Thyroid gland (tissue), 4 donors: Measurements from ENCODE around the gene ZNF516. TPM values are rescaled to one million over a fixed set of nuclear protein-coding genes. Genes with fewer than 3 reads are reported as not detected.

Experiments used
- DNase-seq, 2 donors: peaks; one replicate each; pipeline ENCODE4 v3.0.0-alpha.2; 2019
- H3K27ac ChIP-seq, 3 donors: fragments of 200-600 bp; sonication (generic); 1 replicate in 2 of 3; 2 replicates in 1 of 3; pipeline ENCODE4 v1.5.1; 2016 to 2019; ENCODE audit warnings: mild to moderate bottlenecking in 1 of 3, moderate library complexity in 1 of 3
- H3K27me3 ChIP-seq: fragments of 200-600 bp; sonication (generic); one replicate; pipeline ENCODE4 v1.5.1; 2019
- H3K36me3 ChIP-seq, 2 donors: fragments of 200-600 bp; sonication (generic); one replicate each; pipeline ENCODE4 v1.5.1; 2016 to 2019
- H3K4me1 ChIP-seq, 2 donors: fragments of 200-600 bp; sonication (generic); one replicate each; pipeline ENCODE4 v1.5.1; 2017 to 2019
- H3K4me3 ChIP-seq, 3 donors: fragments of 200-600 bp; sonication (generic); replicated peaks in 1 of 3; 1 replicate in 2 of 3; 2 replicates in 1 of 3; pipeline ENCODE4 v1.5.1; 2016; ENCODE audit warnings: mild to moderate bottlenecking in 1 of 3
- H3K9me3 ChIP-seq: fragments of 200-600 bp; sonication (generic); one replicate; pipeline ENCODE4 v1.5.1; 2017
- POLR2A ChIP-seq, 2 donors: fragments of 450-650 bp; IDR thresholded peaks; one replicate each; pipeline ENCODE4 v1.6.1; 2017; ENCODE audit warnings: antibody characterized with exemption in 2 of 2, mild to moderate bottlenecking in 2 of 2, moderate library complexity in 1 of 2
- WGBS, 2 donors: methylation state at CpG; one replicate each; pipeline ENCODE4 v1.1.5; 2017; 5-methylcytosine and 5-hydroxymethylcytosine counted together
- intact Hi-C: fragments of 100-400 bp; cut with DNase I; formaldehyde crosslinking; loops from one replicate; pipeline ENCODE4 v1.15.1; 2023
- total RNA-seq, 4 donors: library from RNA; depleted of rRNA; stranded (reverse); fragments of >200 nt; gene quantifications; one replicate each; pipeline ENCODE4 v1.2.3, GENCODE V29; 2016
- TF ChIP-seq, protein P1 (sequence below), 6 experiments: fragments of 200-600 bp in 3 of 6; fragments of 450-650 bp in 3 of 6; sonication (generic) in 3 of 6; IDR thresholded peaks; one replicate each; pipeline ENCODE4 v1.5.1; 2016 to 2019; ENCODE audit warnings: antibody characterized with exemption in 6 of 6, mild to moderate bottlenecking in 2 of 6, inconsistent platforms in 1 of 6, moderate library complexity in 1 of 6

The ZNF516 gene
- total RNA-seq, 4 donors from 2014 or later, result 25.4 to 44.8 (median 28.6) TPM

- Histone ChIP-seq H3K4me1 (peaks cover 14 to 15% of the 10 kb centered on the region in 2 donors), H3K27ac (no peak overlapping the region)
- WGBS, 2 donors, result 96 to 98% methylated on average over 8 of the region's 8 CpGs
These were observed 33.9 kb downstream of the ZNF516 start for GRCh38 chr18:76461148-76461547.

GRCh38 chr18:76460482-76460881 lies 34.6 kb downstream of the ZNF516 start:
- peaks cover 14 to 15% of the 10 kb centered on the region in 2 donors for H3K4me1 ChIP-seq
- H3K27me3 ChIP-seq, result no peaks in the 10 kb centered on the region
- peak overlapping the region; percentile 11 to 61 (median 37) for H3K27ac ChIP-seq
- H3K9me3 ChIP-seq, result no peaks in the 10 kb centered on the region
- WGBS, 2 donors, result 69 to 75% methylated on average over 9 of the region's 9 CpGs
- no peak for DNase-seq
- intact Hi-C loops, result no loop called here
- no peak for TF ChIP-seq POLR2A (IDR thresholded peaks at IDR 0.05)
- TF ChIP-seq, protein P1, sequence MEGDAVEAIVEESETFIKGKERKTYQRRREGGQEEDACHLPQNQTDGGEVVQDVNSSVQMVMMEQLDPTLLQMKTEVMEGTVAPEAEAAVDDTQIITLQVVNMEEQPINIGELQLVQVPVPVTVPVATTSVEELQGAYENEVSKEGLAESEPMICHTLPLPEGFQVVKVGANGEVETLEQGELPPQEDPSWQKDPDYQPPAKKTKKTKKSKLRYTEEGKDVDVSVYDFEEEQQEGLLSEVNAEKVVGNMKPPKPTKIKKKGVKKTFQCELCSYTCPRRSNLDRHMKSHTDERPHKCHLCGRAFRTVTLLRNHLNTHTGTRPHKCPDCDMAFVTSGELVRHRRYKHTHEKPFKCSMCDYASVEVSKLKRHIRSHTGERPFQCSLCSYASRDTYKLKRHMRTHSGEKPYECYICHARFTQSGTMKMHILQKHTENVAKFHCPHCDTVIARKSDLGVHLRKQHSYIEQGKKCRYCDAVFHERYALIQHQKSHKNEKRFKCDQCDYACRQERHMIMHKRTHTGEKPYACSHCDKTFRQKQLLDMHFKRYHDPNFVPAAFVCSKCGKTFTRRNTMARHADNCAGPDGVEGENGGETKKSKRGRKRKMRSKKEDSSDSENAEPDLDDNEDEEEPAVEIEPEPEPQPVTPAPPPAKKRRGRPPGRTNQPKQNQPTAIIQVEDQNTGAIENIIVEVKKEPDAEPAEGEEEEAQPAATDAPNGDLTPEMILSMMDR (IDR thresholded peaks at IDR 0.05), result no peak
- no peaks in the 10 kb centered on the region for H3K36me3 ChIP-seq
- no peak overlapping the region for H3K4me3 ChIP-seq

More at GRCh38 chr18:76461148-76461547, 33.9 kb downstream of the ZNF516 start:
- DNase-seq, result no peak
- intact Hi-C loops, result no loop called here
- no peak overlapping the region for H3K4me3 ChIP-seq
- H3K36me3 ChIP-seq, result no peaks in the 10 kb centered on the region
- H3K9me3 ChIP-seq, result no peaks in the 10 kb centered on the region
- H3K27me3 ChIP-seq, result no peaks in the 10 kb centered on the region
- TF ChIP-seq, protein P1 (IDR thresholded peaks at IDR 0.05), result no peak
- TF ChIP-seq POLR2A (IDR thresholded peaks at IDR 0.05), result no peak

GRCh38 chr18:76459687-76460350 lies 35.2 kb downstream of the ZNF516 start:
- Histone ChIP-seq H3K9me3 (no peaks in the 10 kb centered on the region), H3K4me1 (peaks cover 15% of the 10 kb centered on the region in 2 donors), H3K27me3 (no peaks in the 10 kb centered on the region), H3K36me3 (no peaks in the 10 kb centered on the region), H3K27ac (peak overlapping the region; percentile 11 to 61 (median 57)), H3K4me3 (no peak overlapping the region)
- peak; percentile 80 to 81 for DNase-seq
- intact Hi-C loops, result no loop called here
- no peak for TF ChIP-seq POLR2A (IDR thresholded peaks at IDR 0.05)
- TF ChIP-seq, protein P1 (IDR thresholded peaks at IDR 0.05), result peak in 2 of 6 experiments; percentile 5 to 21
- 69 to 70% methylated on average over 26 of the region's 26 CpGs for WGBS, 2 donors

DNA sequence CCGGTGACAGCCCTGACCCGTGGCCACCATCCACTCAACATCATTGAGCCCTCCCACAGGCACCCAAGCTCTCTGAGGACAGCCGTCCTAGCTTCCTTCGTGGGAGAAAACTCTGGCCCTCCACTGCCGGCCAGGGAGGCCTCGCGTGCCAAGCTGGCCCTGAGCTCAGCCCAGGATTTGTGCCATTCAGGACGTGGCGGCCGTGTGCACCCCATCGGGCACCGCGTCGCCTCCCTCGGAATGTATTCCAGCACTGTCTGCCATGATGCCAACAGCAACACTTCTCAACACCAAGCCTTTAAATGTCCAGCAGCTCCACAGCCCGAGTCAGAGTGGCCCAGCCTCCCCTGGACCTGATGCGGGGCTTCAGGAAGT lies 35.7 kb downstream of the ZNF516 start:
- no peak overlapping the region for H3K4me3 ChIP-seq
- H3K4me1 ChIP-seq, result peaks cover 15 to 18% of the 10 kb centered on the region in 2 donors
- H3K27ac ChIP-seq, result peak overlapping the region in 2 of 3 donors; percentile 57 to 61
- intact Hi-C loops, result no loop called here
- 94 to 96% methylated on average over 12 to 17 of the region's 17 CpGs for WGBS, 2 donors
- no peak for DNase-seq
- TF ChIP-seq, protein P1 (IDR thresholded peaks at IDR 0.05), result no peak
- no peak for TF ChIP-seq POLR2A (IDR thresholded peaks at IDR 0.05)
- H3K36me3 ChIP-seq, result no peaks in the 10 kb centered on the region
- no peaks in the 10 kb centered on the region for H3K27me3 ChIP-seq
- H3K9me3 ChIP-seq, result no peaks in the 10 kb centered on the region

- no peaks in the 10 kb centered on the region for H3K36me3 ChIP-seq
- H3K9me3 ChIP-seq, result no peaks in the 10 kb centered on the region
- peak overlapping the region in 1 of 3 donors; percentile 57 for H3K27ac ChIP-seq
- no peaks in the 10 kb centered on the region for H3K27me3 ChIP-seq
- WGBS, 2 donors, result 92 to 94% methylated on average over 51 of the region's 51 CpGs
- intact Hi-C loops, result no loop called here
- no peak for DNase-seq
- no peak for TF ChIP-seq POLR2A (IDR thresholded peaks at IDR 0.05)
- TF ChIP-seq, protein P1 (IDR thresholded peaks at IDR 0.05), result no peak
- H3K4me3 ChIP-seq, result no peak overlapping the region
- H3K4me1 ChIP-seq, result peaks cover 15 to 18% of the 10 kb centered on the region in 2 donors
These were observed 36.3 kb downstream of the ZNF516 start for GRCh38 chr18:76458522-76459311.
